Central memory CD4-positive, alpha-beta T cell (primary cell): ENCODE results near the gene ENPP6.
A peak's percentile ranks its signal among the peaks of the same experiment; 100 is the strongest.

Source experiments
- DNase-seq: peaks from one replicate; pipeline ENCODE4 v3.0.0; 2022
- total RNA-seq, 3 experiments: gene quantifications; one replicate each; lab custom pipeline; 2026; lab: John Stamatoyannopoulos, UW

Gene ENPP6
- 0 to 0.19 (median 0.04) reads per million in 3 experiments for total RNA-seq

GRCh38 chr4:184217634-184218033 is at the start of gene ENPP6:
TSS of gene ENPP6 (minus strand) at chr4:184217873. CDS start at chr4:184217819, 54 bp downstream.
- DNase-seq, result no peak

GRCh38 chr4:184267206-184267608 is 49.5 kb upstream of the ENPP6 start:
- no peak for DNase-seq

- no peak for DNase-seq
Measured at GRCh38 chr4:184265546-184266351, 48.1 kb upstream of the ENPP6 start.

GRCh38 chr4:184263910-184264732 is 46.4 kb upstream of the ENPP6 start:
- peak; percentile 86 for DNase-seq

- DNase-seq, result no peak
Measured at GRCh38 chr4:184263461-184263860, 45.8 kb upstream of the ENPP6 start.

GRCh38 chr4:184262901-184263300 is 45.2 kb upstream of the ENPP6 start:
- DNase-seq, result no peak

- DNase-seq, result no peak
Measured at GRCh38 chr4:184261246-184261645, 43.6 kb upstream of the ENPP6 start.

GRCh38 chr4:184259866-184260265 is 42.2 kb upstream of the ENPP6 start:
- no peak for DNase-seq

GRCh38 chr4:184259081-184259480 is 41.4 kb upstream of the ENPP6 start:
- no peak for DNase-seq

- no peak for DNase-seq
Measured at GRCh38 chr4:184255871-184256642, 38.4 kb upstream of the ENPP6 start.

GRCh38 chr4:184255361-184255760 is 37.7 kb upstream of the ENPP6 start:
- no peak for DNase-seq

GRCh38 chr4:184253072-184253420 is 35.4 kb upstream of the ENPP6 start:
- DNase-seq, result no peak

GRCh38 chr4:184252136-184253071 is 34.7 kb upstream of the ENPP6 start:
- DNase-seq, result no peak

- no peak for DNase-seq
Measured at GRCh38 chr4:184251670-184251980, 34.0 kb upstream of the ENPP6 start.

GRCh38 chr4:184250795-184251669 is 33.4 kb upstream of the ENPP6 start:
- peak; percentile 55 for DNase-seq

GRCh38 chr4:184248216-184248615 is 30.5 kb upstream of the ENPP6 start:
- DNase-seq, result no peak

GRCh38 chr4:184247421-184247820 is 29.7 kb upstream of the ENPP6 start:
- DNase-seq, result no peak

- no peak for DNase-seq
Measured at GRCh38 chr4:184246426-184246825, 28.8 kb upstream of the ENPP6 start.

- DNase-seq, result no peak
Measured at GRCh38 chr4:184238072-184238745, 20.5 kb upstream of the ENPP6 start.

- peak; percentile 28 for DNase-seq
Measured at GRCh38 chr4:184237612-184238011, 19.9 kb upstream of the ENPP6 start.

- no peak for DNase-seq
Measured at GRCh38 chr4:184235526-184235925, 17.9 kb upstream of the ENPP6 start.
